Activated CD4-positive, alpha-beta T cell treated with anti-CD3 and anti-CD28 coated beads for 4 hours (primary cell): ENCODE data around the gene VAMP3.
A peak's percentile ranks its signal among the peaks of the same experiment; 100 is the strongest.

Experiments
- DNase-seq, 2 donors: peaks; one replicate each; pipeline ENCODE4 v3.0.0-alpha.2; 2020

Gene VAMP3

GRCh38 chr1:7770997-7771822 is at the start of gene VAMP3:
Gene VAMP3, plus strand, starts transcription at chr1:7771296. Its CDS starts 88 bp downstream, at chr1:7771384.
- peak; percentile 85 to 86 for DNase-seq

GRCh38 chr1:7721940-7722669 is 49.0 kb upstream of the VAMP3 start:
- DNase-seq = no peak

GRCh38 chr1:7722670-7723012 is 48.5 kb upstream of the VAMP3 start:
- no peak for DNase-seq

GRCh38 chr1:7726623-7727022 is 44.5 kb upstream of the VAMP3 start:
- no peak for DNase-seq

GRCh38 chr1:7727809-7728471 is 43.2 kb upstream of the VAMP3 start:
- no peak for DNase-seq

GRCh38 chr1:7729761-7730160 is 41.3 kb upstream of the VAMP3 start:
- DNase-seq = no peak

- DNase-seq = no peak
These were observed 38.8 kb upstream of the VAMP3 start for GRCh38 chr1:7732331-7732730.

GRCh38 chr1:7733276-7733675 is 37.8 kb upstream of the VAMP3 start:
- DNase-seq = no peak

- no peak for DNase-seq
These were observed 33.1 kb upstream of the VAMP3 start for GRCh38 chr1:7738044-7738443.

GRCh38 chr1:7743346-7743745 is 27.8 kb upstream of the VAMP3 start:
- no peak for DNase-seq

GRCh38 chr1:7744882-7745281 is 26.2 kb upstream of the VAMP3 start:
- DNase-seq = no peak

GRCh38 chr1:7745783-7746182 is 25.3 kb upstream of the VAMP3 start:
- no peak for DNase-seq

GRCh38 chr1:7747605-7748004 is 23.5 kb upstream of the VAMP3 start:
- no peak for DNase-seq

- DNase-seq = no peak
These were observed 22.0 kb upstream of the VAMP3 start for GRCh38 chr1:7749126-7749525.

GRCh38 chr1:7751174-7751573 is 19.9 kb upstream of the VAMP3 start:
- DNase-seq = no peak

- peak; percentile 42 to 61 for DNase-seq
These were observed 18.3 kb upstream of the VAMP3 start for GRCh38 chr1:7752512-7753417.

GRCh38 chr1:7753641-7754040 is 17.5 kb upstream of the VAMP3 start:
- DNase-seq = no peak

GRCh38 chr1:7754234-7754633 is 16.9 kb upstream of the VAMP3 start:
- no peak for DNase-seq

GRCh38 chr1:7755448-7755847 is 15.6 kb upstream of the VAMP3 start:
- DNase-seq = no peak

- no peak for DNase-seq
These were observed 10.9 kb upstream of the VAMP3 start for GRCh38 chr1:7760245-7760644.

GRCh38 chr1:7761103-7761502 is 10.0 kb upstream of the VAMP3 start:
- DNase-seq = no peak

GRCh38 chr1:7767176-7767575 is 3.9 kb upstream of the VAMP3 start:
- no peak for DNase-seq

- DNase-seq = no peak
These were observed 2.5 kb upstream of the VAMP3 start for GRCh38 chr1:7768583-7768982.
